HG03280 (cell line): ENCODE data around the gene TNS2.

Experiments
- ATAC-seq: cut with Tn5 transposase; IDR thresholded peaks from one replicate; pipeline ENCODE4 v1.9.1; 2021; ENCODE audit warnings: mild to moderate bottlenecking, moderate library complexity; ENCODE audit not compliant: unreplicated experiment

Gene TNS2

DNA sequence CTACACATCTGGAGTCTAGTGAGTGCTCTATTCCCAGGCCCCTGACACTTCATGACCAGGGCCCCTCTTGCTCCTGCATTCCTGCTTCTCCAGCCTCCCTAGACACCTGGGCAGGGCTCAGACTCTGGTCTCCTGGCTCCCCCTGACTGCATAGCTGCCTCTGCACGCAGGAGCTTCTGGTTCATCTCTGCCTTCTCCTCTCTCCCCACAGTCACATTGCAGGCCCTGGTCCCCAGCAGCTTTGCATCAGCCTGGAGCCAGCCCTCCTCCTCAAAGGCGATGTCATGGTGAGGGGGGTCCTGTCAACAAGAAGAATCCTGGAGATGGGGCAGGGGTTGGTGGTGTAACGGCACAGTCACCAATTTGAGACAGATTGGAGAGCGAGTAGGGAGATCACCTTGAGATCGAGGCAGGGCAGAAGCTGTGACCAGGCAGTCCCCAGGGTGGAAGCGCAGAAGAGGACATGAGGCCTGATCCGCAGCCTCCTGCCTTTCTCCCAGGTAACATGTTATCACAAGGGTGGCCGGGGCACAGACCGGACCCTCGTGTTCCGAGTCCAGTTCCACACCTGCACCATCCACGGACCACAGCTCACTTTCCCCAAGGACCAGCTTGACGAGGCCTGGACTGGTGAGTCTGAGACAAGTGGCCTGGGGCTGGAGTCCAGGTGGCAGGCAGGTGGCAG lies 8.1 kb downstream of the TNS2 start:
- ATAC-seq = no peak

GRCh38 chr12:53058674-53059433 lies 9.0 kb downstream of the TNS2 start:
- ATAC-seq = no peak

DNA sequence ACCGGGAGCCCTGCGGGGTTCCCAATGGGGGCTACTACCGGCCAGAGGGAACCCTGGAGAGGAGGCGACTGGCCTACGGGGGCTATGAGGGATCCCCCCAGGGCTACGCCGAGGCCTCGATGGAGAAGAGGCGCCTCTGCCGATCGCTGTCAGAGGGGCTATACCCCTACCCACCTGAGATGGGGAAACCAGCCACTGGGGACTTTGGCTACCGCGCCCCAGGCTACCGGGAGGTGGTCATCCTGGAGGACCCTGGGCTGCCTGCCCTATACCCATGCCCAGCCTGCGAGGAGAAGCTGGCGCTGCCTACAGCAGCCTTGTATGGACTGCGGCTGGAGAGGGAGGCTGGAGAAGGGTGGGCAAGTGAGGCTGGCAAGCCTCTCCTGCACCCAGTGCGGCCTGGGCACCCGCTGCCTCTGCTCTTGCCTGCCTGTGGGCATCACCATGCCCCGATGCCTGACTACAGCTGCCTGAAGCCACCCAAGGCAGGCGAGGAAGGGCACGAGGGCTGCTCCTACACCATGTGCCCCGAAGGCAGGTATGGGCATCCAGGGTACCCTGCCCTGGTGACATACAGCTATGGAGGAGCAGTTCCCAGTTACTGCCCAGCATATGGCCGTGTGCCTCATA lies 9.7 kb downstream of the TNS2 start:
- ATAC-seq = no peak

DNA sequence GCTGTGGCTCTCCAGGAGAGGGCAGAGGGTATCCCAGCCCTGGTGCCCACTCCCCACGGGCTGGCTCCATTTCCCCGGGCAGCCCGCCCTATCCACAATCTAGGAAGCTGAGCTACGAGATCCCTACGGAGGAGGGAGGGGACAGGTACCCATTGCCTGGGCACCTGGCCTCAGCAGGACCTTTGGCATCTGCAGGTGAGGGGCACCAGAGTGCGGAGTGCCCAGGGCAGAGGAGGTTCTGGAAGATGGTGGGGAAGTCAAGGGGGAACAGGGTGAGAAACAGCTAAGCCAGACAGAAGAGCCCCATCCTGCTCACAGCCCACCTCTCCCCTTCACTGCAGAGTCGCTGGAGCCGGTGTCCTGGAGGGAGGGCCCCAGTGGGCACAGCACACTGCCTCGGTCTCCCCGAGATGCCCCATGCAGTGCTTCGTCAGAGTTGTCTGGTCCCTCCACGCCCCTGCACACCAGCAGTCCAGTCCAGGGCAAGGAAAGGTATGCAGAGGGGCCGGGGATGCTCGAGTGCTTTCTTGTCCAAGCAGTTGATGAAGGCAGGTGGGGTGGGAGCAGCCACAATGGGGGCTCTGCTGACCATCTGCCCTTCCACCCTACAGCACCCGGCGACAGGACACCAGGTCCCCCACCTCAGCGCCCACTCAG lies 10.3 kb downstream of the TNS2 start:
- ATAC-seq = no peak

- ATAC-seq = no peak
These were observed 10.9 kb downstream of the TNS2 start for GRCh38 chr12:53060721-53061276.

GRCh38 chr12:53061404-53062010 lies 11.6 kb downstream of the TNS2 start:
- ATAC-seq = no peak

- ATAC-seq = no peak
These were observed 12.4 kb downstream of the TNS2 start for GRCh38 chr12:53062011-53062961.

DNA sequence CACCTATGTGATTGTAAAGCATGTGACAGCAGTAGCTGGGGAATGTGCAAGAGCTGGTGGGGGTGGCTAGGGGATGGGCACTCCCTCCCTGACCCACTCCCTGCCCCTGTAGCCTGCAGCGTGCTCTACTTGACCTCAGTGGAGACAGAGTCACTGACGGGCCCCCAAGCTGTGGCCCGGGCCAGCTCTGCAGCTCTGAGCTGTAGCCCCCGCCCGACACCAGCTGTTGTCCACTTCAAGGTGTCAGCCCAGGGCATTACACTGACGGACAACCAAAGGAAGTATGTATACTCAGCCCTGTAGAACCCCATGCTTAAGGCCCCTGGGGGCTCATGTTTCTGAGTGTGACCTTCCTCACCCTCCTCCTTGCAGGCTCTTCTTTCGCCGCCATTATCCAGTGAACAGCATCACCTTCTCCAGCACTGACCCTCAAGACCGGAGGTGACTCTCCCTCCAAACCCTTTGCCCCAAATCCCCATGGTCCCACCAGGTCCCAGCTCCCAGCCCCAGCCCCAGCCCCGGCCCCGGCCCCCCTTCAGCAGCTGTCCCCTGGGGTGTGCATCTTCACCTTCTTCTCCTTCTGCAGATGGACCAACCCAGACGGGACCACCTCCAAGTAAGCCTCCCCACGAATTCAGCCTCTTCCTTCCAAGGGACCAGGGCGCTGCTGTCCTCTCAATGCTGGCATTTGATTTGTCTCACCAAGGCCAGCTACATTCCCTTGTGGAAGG lies 13.3 kb downstream of the TNS2 start:
- ATAC-seq = no peak

GRCh38 chr12:53063708-53064612 lies 14.1 kb downstream of the TNS2 start:
- no peak for ATAC-seq

- ATAC-seq = no peak
These were observed 15.0 kb downstream of the TNS2 start for GRCh38 chr12:53064613-53065436.

- no peak for ATAC-seq
These were observed 15.6 kb downstream of the TNS2 start for GRCh38 chr12:53065470-53065869.

- ATAC-seq = no peak
These were observed 16.4 kb downstream of the TNS2 start for GRCh38 chr12:53065975-53066931.

GRCh38 chr12:53067074-53067992 lies 17.5 kb downstream of the TNS2 start:
- ATAC-seq = no peak

- no peak for ATAC-seq
These were observed 18.3 kb downstream of the TNS2 start for GRCh38 chr12:53067993-53068770.
